Uterus (tissue), 2 donors: ENCODE data around the gene ADGRD1.

Experiments
- CTCF ChIP-seq, 4 experiments: fragments of 200-600 bp in 2 of 4; fragments of 450-650 bp in 2 of 4; sonication (generic) in 2 of 4; IDR thresholded peaks; one replicate each; pipeline ENCODE4 v1.5.1; 2016 to 2019; ENCODE audit warnings: antibody characterized with exemption in 4 of 4, mild to moderate bottlenecking in 2 of 4, moderate library complexity in 1 of 4
- POLR2A ChIP-seq, 2 donors: fragments of 450-650 bp; IDR thresholded peaks; one replicate each; pipeline ENCODE4 v1.6.1; 2016; ENCODE audit warnings: antibody characterized with exemption in 2 of 2, mild to moderate bottlenecking in 1 of 2, moderate library complexity in 1 of 2

DNA sequence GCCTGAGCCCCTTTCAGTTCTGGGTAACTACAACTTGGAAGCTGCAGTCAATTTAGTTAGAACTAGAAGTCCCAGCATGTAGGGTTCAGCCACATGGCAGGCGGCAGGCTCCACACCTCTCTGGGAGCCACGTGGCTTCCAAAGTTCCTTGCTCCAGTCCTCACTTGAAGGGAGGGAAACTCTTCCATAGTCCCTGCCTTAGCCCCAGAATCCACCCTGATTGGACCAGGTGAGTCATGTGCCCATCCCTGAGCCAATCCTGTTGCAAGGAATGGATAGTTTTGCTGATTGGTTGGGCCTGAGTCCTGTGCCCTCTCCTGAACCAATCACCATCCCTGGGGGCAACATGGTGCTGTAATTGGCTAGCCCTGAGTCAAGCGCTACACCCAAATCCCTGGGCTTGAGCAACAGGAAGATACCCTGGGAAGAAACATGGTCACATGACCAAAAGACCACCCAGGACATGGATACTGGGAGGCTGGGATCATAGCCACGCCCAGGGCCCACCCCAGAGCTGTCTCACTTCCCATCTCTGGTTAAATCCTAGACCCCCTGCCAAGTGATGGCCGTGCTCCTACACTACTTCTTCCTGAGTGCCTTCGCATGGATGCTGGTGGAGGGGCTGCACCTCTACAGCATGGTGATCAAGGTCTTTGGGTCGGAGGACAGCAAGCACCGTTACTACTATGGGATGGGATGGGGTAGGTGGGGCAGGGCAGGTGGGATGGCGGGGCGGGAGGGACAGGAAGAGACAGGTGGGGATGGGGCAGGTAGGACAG is 154.7 kb downstream of the ADGRD1 start:
- TF ChIP-seq CTCF (IDR thresholded peaks at IDR 0.05) = no peak
- TF ChIP-seq POLR2A (IDR thresholded peaks at IDR 0.05) = no peak
